Prostate gland (tissue), 2 donors: ENCODE results near the gene CDK1.

Experiments
- CTCF ChIP-seq, 4 experiments: fragments of 200-600 bp in 2 of 4; fragments of 450-650 bp in 2 of 4; sonication (generic) in 2 of 4; IDR thresholded peaks; 1 replicate in 3 of 4; 2 replicates in 1 of 4; pipeline ENCODE4 v1.5.1; 2016 to 2019; ENCODE audit warnings: antibody characterized with exemption in 4 of 4, mild to moderate bottlenecking in 2 of 4, moderate library complexity in 2 of 4
- POLR2A ChIP-seq: fragments of 450-650 bp; IDR thresholded peaks from one replicate; pipeline ENCODE4 v1.6.1; 2016; ENCODE audit warnings: antibody characterized with exemption, mild to moderate bottlenecking

GRCh38 chr10:60795465-60796202 is 17.4 kb downstream of the CDK1 start:
- TF ChIP-seq CTCF (IDR thresholded peaks at IDR 0.05): no peak
- TF ChIP-seq POLR2A: no peak
